ENCODE results near the gene ADAM33. TPM values are rescaled to one million over a fixed set of nuclear protein-coding genes. Genes with fewer than 3 reads are reported as not detected.

Gene ADAM33
- total RNA-seq, 2 donors from 2014 or later, result 18.2 to 38.3 TPM

- H3K27ac ChIP-seq, result no peak overlapping the region
Measured at GRCh38 chr20:3710011-3710466, 28.2 kb upstream of the ADAM33 start.

GRCh38 chr20:3707508-3707899 lies 25.7 kb upstream of the ADAM33 start:
- H3K27me3 ChIP-seq (replicated peaks; ENCODE audit: insufficient read depth), result no peaks in the 10 kb centered on the region
- no peak overlapping the region for H3K4me3 ChIP-seq
- WGBS, result 94% methylated on average over 3 of the region's 3 CpGs
- H3K36me3 ChIP-seq, result no peaks in the 10 kb centered on the region
- DNase-seq (ENCODE audit: low spot score), result no peak
- intact Hi-C loops (cut with DNase I), result no loop called here
- TF ChIP-seq POLR2AphosphoS5 (IDR thresholded peaks at IDR 0.05) (no peak), CTCF (IDR thresholded peaks at IDR 0.05) (no peak), POLR2A (IDR thresholded peaks at IDR 0.05) (no peak)
- H3K27ac ChIP-seq, result no peak overlapping the region
- no peaks in the 10 kb centered on the region for H3K9me3 ChIP-seq
- no peaks in the 10 kb centered on the region for H3K4me1 ChIP-seq (replicated peaks)

More at GRCh38 chr20:3710011-3710466, 28.2 kb upstream of the ADAM33 start:
- Histone ChIP-seq H3K4me1 (replicated peaks) (no peaks in the 10 kb centered on the region), H3K9me3 (no peaks in the 10 kb centered on the region), H3K4me3 (no peak overlapping the region), H3K27me3 (replicated peaks; ENCODE audit: insufficient read depth) (no peaks in the 10 kb centered on the region), H3K36me3 (no peaks in the 10 kb centered on the region)
- WGBS, result 54% methylated on average over 6 of the region's 6 CpGs
- DNase-seq (ENCODE audit: low spot score), result no peak
- intact Hi-C loops (cut with DNase I), result loop anchor here (2.0 to 5.0 kb wide), 2 partner anchors 33 to 148 kb away; no protein-coding TSS in a partner anchor
- TF ChIP-seq POLR2AphosphoS5 (IDR thresholded peaks at IDR 0.05) (no peak), CTCF (IDR thresholded peaks at IDR 0.05) (no peak), POLR2A (IDR thresholded peaks at IDR 0.05) (no peak)

GRCh38 chr20:3706774-3707507 lies 25.1 kb upstream of the ADAM33 start:
- no peaks in the 10 kb centered on the region for H3K4me1 ChIP-seq (replicated peaks)
- H3K9me3 ChIP-seq, result no peaks in the 10 kb centered on the region
- H3K27me3 ChIP-seq (replicated peaks; ENCODE audit: insufficient read depth), result no peaks in the 10 kb centered on the region
- 80% methylated on average over 9 of the region's 10 CpGs for WGBS
- H3K4me3 ChIP-seq, result no peak overlapping the region
- no peak overlapping the region for H3K27ac ChIP-seq
- no peaks in the 10 kb centered on the region for H3K36me3 ChIP-seq
- intact Hi-C loops (cut with DNase I), result no loop called here
- TF ChIP-seq POLR2AphosphoS5 (IDR thresholded peaks at IDR 0.05) (no peak), CTCF (IDR thresholded peaks at IDR 0.05) (no peak), POLR2A (IDR thresholded peaks at IDR 0.05) (no peak)
- DNase-seq (ENCODE audit: low spot score), result no peak

- no peak overlapping the region for H3K27ac ChIP-seq
- intact Hi-C loops (cut with DNase I), result no loop called here
- H3K9me3 ChIP-seq, result no peaks in the 10 kb centered on the region
- TF ChIP-seq POLR2AphosphoS5 (IDR thresholded peaks at IDR 0.05), result no peak
- TF ChIP-seq CTCF (IDR thresholded peaks at IDR 0.05), result no peak
- no peak for TF ChIP-seq POLR2A (IDR thresholded peaks at IDR 0.05)
- no peaks in the 10 kb centered on the region for H3K27me3 ChIP-seq (replicated peaks; ENCODE audit: insufficient read depth)
- no peaks in the 10 kb centered on the region for H3K36me3 ChIP-seq
- WGBS, result 96% methylated on average over 31 of the region's 31 CpGs
- DNase-seq (ENCODE audit: low spot score), result no peak
- no peaks in the 10 kb centered on the region for H3K4me1 ChIP-seq (replicated peaks)
- no peak overlapping the region for H3K4me3 ChIP-seq
Measured at GRCh38 chr20:3705970-3706739, 24.3 kb upstream of the ADAM33 start.
